Fibroblast of gingiva (primary cell): ENCODE data around the gene PRKCZ.

Source experiments
- DNase-seq: peaks from one replicate; pipeline ENCODE4 v3.0.0-alpha.2; 2011; ENCODE audit warnings: low read depth

PRKCZ gene

DNA sequence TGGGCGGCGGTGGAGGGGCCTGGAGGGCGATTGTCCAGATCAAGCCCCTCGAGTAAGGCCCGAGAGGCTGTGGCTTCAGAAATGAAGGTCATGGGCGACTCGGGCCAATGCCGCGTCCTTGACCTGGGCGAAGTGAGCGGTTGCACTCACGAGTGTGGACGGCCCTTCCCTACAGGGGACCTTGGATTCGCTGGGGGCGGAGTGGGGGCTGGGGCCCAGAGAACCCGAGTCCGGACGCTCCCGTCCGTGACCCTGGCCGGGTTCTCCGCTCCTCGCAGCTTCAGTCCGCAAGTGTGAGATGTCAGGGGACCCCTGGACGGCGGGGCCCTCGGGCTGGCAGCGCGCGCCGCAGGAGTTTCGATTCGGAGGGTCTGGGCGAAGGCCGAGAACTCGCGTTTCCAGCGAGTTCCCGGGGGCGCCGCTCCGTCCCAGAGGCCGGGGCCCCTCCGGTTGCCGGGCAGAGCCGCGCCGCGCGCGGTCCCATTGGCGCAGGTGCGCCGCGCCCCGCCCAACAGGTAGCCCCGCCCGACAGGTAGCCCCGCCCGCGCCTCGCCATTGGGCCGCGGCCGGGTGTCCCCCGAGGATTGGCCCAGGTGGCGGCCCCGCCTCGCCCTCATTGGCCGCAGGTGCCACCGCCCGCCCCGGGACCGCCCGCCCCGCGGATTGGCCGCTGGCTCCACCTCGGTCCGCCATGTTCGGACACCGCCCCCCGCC is at the start of gene PRKCZ:
Gene PRKCZ (plus strand): TSS at position 694 of the 714 bp plus-strand sequence. CDS start 220 bp downstream, outside the sequence.
- DNase-seq, result no peak

DNA sequence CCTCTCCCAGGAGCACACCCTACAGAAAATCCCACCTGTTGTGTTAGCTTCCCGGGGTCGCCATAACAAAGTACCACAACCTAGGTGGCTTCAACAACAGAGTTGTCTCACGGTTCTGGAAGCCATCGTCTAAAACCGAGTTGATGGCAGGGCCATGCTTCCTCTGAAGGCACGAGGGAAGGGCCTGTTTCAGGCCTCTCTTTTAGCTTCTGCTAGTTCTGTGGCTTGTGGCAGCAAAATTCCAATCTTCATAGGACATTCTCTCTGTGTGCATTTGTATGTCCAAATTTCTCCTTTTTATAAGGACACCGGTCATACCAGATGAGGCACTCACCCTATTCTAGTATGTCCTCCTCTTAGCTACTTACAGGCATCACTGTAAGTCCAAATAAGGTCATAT is 49.8 kb upstream of the PRKCZ start:
- DNase-seq, result no peak

DNA sequence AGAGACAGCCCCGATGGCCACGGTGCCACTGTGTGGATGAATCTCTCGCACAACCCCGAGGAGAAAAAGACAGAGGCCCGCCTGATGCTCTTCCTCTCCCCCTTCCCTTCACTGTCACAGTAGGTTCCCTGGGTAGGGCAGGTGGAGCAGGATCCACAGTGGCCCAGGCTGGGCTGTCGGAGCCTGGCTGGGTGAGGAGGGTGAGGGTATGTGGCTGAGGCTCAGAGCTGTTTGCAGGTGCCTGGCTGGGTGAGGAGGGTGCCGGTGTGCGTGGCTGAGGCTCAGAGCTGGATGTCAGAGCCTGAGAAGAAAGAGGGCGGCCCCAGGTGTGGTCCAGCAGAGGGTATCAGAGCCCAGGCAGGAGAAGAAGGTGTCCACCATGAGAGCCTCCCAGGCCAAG is 49.4 kb upstream of the PRKCZ start:
- DNase-seq, result no peak

GRCh38 chr1:2001773-2002411 is 48.3 kb upstream of the PRKCZ start:
- DNase-seq, result no peak

DNA sequence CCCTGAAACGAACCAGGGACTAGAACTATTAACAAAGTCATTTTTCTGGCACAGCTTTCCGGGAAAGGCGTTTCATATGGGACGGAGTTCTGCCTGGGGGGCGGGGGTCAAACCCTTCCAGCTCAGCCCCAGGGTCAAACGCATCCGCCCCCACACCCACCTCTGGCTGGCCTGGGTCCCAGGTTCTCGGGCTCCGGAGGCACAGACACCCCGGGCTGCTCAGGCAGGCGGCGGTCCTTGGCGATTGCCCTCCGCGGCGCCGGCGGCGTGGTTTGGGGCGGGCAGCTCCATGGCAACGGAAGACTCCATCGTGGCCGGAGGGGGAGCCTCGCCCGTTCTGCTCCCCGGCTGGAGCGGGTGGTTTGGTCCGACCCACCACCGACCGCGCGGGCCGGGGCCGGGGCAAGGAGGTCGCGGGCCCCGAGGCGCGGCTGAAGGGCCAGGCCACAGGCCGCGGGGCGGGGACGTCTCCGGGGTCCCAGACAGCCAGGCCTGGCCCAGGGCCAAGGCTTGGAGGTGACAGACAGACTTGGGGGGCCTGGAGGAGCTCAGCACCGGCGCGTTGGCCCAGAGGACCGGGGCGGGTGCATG is 46.6 kb upstream of the PRKCZ start, which contains the start of gene CFAP74:
Gene CFAP74 (minus strand): TSS at position 246 of the 591 bp plus-strand sequence. CDS start 12,830 bp downstream, outside the sequence.
- peak; percentile 10 for DNase-seq

DNA sequence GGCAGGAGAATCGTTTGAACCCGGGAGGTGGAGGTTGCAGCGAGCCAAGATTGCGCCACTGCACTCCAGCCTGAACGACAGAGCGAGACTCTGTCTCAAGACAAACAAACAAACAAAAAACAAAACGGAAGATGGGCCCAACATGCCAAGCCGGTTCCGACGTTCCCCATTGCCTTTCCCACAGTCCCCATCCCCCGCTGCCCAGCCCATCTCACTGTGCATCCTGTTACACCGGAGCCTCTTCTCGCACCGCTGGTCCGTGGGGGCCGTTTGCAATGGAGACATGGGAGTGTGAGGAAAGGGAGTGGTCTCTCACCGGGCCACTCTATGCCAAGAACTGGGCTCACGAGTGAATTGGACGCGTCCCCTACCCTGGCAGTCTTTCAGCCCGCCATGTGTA is 45.4 kb upstream of the PRKCZ start:
- no peak for DNase-seq

DNA sequence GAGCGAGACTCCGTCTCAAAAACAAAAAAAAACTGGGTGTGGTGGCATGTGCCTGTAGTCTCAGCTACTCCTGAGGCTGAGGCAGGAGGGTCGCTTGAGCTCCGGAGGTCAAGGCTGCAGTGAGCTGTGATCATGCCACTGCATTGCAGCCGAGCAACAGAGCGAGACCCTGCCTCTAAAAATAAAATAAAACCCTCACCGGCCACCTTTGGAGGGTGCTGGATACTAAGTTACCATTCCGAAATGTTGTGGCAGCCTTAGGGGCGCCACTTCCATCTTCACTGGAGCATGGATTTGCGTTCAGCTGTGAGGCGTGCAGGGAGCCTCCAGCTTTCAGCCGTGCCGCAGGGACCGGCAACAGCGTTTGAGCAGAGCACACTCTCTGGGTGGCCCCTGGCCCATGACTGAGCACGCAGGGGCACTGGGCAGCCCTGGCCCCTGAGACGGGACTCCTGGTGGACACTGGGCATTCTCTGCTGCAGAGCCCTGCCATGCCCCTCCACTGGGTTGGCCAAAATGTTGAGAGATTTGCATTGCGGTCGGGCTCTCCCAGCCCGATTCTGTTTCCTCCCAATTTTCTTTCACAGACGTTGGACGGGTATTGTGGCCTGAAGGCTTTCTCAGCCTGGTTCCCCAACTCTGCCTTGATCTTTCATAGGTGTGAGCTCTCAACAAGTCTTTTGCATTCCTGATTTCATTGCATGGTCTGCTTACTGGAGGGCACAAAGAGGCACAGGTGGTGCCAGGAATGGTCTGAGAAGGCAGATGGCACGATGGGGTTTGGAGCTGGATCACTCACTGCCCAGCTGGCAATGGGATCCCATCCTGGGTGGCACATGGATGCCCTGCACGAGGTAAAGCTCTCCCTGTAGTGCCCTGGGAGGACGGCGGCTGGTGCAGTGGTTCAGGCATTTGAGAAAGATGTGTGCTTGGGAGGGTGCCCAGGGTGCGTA is 40.8 kb upstream of the PRKCZ start:
- no peak for DNase-seq

DNA sequence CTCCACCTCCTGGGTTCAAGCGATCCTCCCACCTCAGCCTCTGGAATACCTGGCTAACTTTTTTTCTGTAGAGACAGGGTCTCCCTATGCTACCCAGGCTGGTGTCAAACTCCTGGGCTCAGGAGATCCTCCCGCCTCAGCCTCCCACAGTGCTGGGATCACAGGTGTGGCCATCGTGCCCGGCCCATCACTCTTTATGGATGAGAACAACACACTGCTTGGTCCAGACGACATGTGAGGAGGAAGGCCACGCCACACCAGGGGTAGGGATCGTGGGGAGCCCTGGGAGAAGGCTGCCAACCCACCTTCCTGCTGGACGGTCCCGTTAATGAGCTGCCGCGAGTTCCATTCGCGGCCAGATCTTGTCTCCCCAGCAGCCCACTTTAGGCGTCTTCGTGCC is 36.0 kb upstream of the PRKCZ start:
- DNase-seq, result no peak

DNA sequence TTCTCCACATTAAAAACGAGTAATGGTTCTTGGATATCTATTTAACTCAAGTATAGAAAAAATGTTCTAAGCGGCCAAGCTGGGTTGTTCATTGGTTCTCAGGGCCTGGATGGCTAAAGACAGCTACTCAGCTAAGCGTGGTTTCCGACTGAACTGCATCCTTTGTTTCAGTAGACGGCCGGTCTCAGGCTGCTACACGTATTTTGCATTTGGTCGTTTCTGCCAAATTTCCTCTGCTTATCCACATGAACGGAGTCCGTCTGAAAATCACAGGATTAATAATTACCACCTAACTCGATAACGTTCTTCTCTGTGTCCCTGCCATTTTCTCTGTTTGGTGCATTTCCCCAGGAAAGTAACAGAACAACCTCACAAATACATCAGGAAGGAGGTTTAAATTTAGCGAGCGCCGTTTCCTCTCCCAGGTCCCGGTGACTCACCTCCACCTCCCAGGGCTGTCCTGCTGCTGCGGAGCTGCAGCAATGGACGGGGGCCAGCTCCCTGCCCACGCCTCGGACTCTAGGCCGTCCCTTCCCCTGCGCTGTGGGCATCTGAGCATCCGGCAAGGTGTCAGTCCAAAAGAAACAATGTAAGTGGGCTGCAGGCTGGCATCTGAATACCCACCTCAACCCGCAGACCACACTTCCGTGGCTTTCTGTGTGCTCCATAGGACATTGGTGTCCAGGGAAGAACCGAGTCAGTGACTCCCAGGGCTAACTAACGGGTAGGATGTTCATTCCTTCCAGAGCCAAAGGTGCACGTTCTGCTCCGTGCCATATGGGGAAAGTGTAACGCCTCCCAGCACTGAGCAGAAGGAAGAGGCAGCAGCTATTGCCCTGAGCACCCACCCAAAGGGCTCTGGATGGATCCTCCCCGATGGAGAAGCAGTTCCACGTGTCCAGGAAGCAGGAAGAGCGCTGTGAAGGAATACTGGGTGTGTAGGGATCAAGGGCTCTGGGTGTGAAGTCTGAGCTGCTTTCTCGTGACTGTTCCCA is 35.2 kb upstream of the PRKCZ start:
- DNase-seq, result no peak

- no peak for DNase-seq
Measured at GRCh38 chr1:2016123-2016522, 34.1 kb upstream of the PRKCZ start.

DNA sequence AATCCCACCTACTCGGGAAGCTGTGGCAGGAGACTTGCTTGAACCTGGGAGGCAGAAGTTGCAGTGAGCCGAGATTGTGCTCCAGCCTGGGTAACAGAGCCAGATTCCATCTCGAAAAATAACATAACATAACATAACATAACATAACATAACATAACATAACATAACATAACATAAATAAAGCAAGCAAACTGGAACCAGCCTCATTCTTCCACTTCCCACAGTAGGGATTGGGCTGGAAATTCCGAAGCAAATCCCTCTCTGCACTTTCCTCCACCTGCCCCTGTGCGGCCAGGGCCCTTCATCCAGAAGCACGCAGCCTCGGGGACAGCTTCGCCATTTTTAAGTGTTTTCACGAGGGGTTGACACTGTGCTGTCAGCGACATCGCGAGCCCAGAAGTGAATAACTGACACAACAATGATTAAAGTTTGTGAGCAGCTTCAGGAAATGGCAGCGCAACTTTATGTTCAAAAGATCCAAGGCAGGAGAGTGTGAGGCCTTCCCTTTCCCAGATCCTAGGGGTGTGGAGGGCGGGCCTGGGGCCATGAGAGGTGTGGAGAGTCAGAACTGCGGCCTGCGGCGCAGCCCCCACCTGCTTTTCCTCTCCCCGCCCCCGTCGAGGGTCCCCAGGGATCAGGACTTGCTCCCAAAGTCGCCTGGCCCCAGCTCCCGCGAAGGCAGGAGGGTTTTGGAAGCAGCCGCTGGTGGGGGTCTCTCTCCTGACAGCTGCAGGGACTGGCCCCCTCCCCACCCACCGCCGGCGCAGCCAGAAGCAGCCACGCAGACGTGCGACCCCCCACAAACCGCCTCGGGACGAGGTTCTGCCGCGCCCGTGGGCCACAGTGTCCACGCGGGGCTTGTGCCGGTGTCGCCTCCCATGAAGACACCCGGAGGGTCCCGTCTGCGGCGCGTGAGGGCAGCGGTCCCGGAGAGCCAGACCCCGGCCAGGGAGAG is 31.7 kb upstream of the PRKCZ start:
- DNase-seq, result no peak

DNA sequence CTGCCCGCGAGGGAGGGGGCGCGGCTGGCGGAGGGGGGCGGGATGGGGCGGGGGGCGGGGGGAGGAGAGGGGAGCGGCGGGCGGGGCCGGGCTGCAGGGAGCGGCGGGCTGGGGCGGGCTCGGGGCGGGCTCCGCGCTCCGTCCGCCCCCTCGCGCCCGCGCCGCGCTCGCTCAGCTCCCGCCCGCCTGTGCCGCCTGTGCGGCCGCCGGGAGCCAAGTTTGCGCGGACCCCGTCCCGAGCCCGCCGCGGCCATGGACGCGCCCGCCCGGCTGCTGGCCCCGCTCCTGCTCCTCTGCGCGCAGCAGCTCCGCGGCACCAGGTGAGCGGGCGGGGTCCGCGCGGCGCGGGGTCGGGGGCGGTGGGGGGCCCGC is 31.1 kb upstream of the PRKCZ start, which contains the start of gene GABRD:
Gene GABRD (plus strand): TSS at position 174 of the 372 bp plus-strand sequence. CDS start 79 bp downstream, at position 253.
- DNase-seq, result no peak

DNA sequence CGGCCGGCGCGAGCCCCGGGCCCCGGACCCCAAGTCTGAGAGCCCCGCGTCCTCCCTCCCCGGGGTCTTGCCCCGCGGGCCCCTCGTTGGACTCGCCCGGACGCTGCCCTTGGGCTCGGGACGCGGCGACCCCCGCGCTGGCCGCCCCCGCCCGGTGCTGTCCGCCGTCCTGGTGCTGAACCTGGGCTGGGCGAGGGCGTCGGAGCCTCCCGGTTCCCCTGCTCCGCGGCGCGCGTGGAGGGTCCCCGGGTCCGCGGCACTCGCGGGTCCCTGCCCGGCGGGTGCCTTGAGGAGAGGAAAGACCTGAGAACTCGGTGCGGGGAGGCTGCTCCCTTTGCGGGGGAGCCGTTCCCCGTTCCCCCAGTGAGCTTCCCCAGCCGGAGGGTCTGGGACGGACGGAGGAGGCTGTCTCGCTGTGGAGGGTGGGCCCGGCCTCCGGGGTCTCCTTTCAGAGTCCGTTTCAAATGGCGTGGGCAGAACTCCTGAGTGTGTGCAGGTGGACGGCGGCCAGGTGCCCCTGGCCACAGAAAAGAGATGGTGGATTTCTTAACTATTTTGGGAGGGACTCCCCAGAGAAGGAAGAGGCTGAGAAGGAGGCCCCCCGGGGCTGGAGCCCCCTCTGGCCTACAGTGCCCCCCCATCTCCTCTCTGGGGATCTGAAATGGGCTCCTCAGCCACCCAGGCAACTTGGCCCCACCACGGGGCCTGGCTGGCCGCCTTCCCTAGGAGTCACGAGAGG is 30.5 kb upstream of the PRKCZ start:
- no peak for DNase-seq

GRCh38 chr1:2020310-2020655 is 29.9 kb upstream of the PRKCZ start:
- DNase-seq, result no peak

DNA sequence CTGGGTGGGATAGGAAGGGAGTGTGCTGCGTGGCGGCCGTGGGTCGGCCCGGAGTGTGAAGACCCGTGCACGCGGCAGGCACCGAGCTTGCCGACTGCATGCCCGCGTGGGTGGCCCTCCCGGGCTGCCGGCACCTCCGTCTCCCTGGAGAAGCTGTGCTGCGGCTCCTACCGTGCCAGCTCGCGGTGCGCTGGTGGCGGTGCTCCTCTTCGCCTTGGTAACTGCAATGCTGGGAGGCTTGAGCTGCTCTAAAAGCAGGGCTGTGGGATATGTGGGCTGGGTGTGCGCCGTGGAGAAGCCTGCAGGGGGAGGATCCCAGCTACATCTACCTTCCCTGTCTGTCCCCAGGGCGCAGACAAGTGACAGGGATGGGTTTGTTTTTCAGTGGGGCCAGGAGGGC is 28.7 kb upstream of the PRKCZ start:
- no peak for DNase-seq

- no peak for DNase-seq
Measured at GRCh38 chr1:2022063-2022770, 28.0 kb upstream of the PRKCZ start.

DNA sequence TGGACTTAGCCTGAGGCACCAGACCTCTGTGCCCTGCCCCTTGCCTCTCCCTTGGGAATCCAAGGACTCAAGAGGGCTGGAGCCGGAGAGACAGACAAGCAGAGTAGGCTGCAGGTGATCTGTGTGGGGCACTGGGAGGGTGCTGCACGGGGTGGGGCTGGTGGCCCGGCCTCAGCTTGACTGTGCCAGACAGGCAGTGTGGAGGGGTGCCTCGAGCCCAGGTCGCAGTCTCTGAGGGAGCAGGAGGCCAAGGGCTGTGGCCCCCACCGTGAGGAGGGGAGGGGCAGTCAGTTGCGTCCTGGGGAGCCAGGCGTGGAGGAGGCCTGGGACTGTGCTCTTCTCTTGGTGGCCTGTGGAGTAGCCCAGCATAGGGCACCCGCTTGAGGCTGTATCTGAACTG is 27.0 kb upstream of the PRKCZ start:
- DNase-seq, result no peak

DNA sequence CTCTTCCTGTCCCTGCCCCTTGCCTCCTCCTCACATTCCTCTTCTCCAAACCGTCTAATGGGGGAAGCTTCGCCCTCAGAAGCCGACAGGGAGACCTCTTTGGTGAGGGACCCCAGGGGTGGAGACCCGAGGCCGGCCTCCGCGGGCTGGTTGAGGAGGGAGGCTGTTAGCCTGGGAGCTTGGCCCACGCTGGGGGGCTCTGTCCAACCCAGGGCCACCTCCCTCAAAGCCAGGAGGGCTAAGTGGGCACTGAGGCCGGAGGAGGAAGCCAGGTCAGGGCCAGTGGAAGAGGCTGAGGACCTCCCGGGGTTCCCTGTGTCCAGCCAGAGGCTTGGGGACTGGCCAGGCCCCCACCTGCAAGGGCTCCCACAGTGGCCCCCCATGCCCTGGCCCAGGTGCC is 25.8 kb upstream of the PRKCZ start:
- DNase-seq, result no peak
